HG03095 (cell line): ENCODE results near the gene ITPK1.

Experiments
- ATAC-seq: cut with Tn5 transposase; IDR thresholded peaks from one replicate; pipeline ENCODE4 v1.9.1; 2021; ENCODE audit warnings: moderate library complexity; ENCODE audit not compliant: unreplicated experiment

The ITPK1 gene

GRCh38 chr14:92973798-92974372 is 141.8 kb downstream of the ITPK1 start:
- no peak for ATAC-seq

- ATAC-seq, result no peak
These were observed 142.4 kb downstream of the ITPK1 start for GRCh38 chr14:92973261-92973797.

- ATAC-seq, result no peak
These were observed 144.0 kb downstream of the ITPK1 start for GRCh38 chr14:92971601-92972180.

- ATAC-seq, result no peak
These were observed 145.5 kb downstream of the ITPK1 start for GRCh38 chr14:92970271-92970670.

- ATAC-seq, result no peak
These were observed 145.9 kb downstream of the ITPK1 start for GRCh38 chr14:92969871-92970270.

GRCh38 chr14:92969430-92969829 is 146.3 kb downstream of the ITPK1 start:
- no peak for ATAC-seq

GRCh38 chr14:92968291-92969020 is 147.3 kb downstream of the ITPK1 start:
- ATAC-seq, result no peak

- ATAC-seq, result no peak
These were observed 148.3 kb downstream of the ITPK1 start for GRCh38 chr14:92967346-92967926.

- ATAC-seq, result no peak
These were observed 150.4 kb downstream of the ITPK1 start for GRCh38 chr14:92965281-92965680.

GRCh38 chr14:92964124-92965109 is 151.3 kb downstream of the ITPK1 start:
- no peak for ATAC-seq

GRCh38 chr14:92963301-92964123 is 152.2 kb downstream of the ITPK1 start:
- ATAC-seq, result no peak

GRCh38 chr14:92962831-92963095 is 153.0 kb downstream of the ITPK1 start:
- no peak for ATAC-seq

- ATAC-seq, result no peak
These were observed 153.5 kb downstream of the ITPK1 start for GRCh38 chr14:92962031-92962830.

- no peak for ATAC-seq
These were observed 154.2 kb downstream of the ITPK1 start for GRCh38 chr14:92961567-92961855.

- ATAC-seq, result no peak
These were observed 154.8 kb downstream of the ITPK1 start for GRCh38 chr14:92960706-92961566.

GRCh38 chr14:92959761-92960680 is 155.7 kb downstream of the ITPK1 start:
- no peak for ATAC-seq

GRCh38 chr14:92959189-92959531 is 156.6 kb downstream of the ITPK1 start:
- no peak for ATAC-seq
